Measurements from ENCODE around the gene CMTM5.
"Not testable (repeated sequence)": the region's sequence is repeated elsewhere in the genome, so short reads cannot be mapped to it uniquely, and the experiment has no call there.

CMTM5 gene

GRCh38 chr14:23382276-23382675 is 5.4 kb downstream of the CMTM5 start:
- TF ChIP-seq, protein P1, sequence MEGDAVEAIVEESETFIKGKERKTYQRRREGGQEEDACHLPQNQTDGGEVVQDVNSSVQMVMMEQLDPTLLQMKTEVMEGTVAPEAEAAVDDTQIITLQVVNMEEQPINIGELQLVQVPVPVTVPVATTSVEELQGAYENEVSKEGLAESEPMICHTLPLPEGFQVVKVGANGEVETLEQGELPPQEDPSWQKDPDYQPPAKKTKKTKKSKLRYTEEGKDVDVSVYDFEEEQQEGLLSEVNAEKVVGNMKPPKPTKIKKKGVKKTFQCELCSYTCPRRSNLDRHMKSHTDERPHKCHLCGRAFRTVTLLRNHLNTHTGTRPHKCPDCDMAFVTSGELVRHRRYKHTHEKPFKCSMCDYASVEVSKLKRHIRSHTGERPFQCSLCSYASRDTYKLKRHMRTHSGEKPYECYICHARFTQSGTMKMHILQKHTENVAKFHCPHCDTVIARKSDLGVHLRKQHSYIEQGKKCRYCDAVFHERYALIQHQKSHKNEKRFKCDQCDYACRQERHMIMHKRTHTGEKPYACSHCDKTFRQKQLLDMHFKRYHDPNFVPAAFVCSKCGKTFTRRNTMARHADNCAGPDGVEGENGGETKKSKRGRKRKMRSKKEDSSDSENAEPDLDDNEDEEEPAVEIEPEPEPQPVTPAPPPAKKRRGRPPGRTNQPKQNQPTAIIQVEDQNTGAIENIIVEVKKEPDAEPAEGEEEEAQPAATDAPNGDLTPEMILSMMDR (IDR thresholded peaks at IDR 0.05; ENCODE audit: low read depth, low read length, missing control alignments), result no peak
- no peak for DNase-seq (ENCODE audit: extremely low read depth, low read depth)
- no peak overlapping the region for H3K4me3 ChIP-seq (replicated peaks; ENCODE audit: low read depth, low read length)

- no peak overlapping the region for H3K4me3 ChIP-seq (replicated peaks; ENCODE audit: low read depth, low read length)
- no peak for DNase-seq (ENCODE audit: extremely low read depth, low read depth)
- TF ChIP-seq, protein P1 (IDR thresholded peaks at IDR 0.05; ENCODE audit: low read depth, low read length, missing control alignments), result no peak
Measured at GRCh38 chr14:23382731-23383440, 6.0 kb downstream of the CMTM5 start.

DNA sequence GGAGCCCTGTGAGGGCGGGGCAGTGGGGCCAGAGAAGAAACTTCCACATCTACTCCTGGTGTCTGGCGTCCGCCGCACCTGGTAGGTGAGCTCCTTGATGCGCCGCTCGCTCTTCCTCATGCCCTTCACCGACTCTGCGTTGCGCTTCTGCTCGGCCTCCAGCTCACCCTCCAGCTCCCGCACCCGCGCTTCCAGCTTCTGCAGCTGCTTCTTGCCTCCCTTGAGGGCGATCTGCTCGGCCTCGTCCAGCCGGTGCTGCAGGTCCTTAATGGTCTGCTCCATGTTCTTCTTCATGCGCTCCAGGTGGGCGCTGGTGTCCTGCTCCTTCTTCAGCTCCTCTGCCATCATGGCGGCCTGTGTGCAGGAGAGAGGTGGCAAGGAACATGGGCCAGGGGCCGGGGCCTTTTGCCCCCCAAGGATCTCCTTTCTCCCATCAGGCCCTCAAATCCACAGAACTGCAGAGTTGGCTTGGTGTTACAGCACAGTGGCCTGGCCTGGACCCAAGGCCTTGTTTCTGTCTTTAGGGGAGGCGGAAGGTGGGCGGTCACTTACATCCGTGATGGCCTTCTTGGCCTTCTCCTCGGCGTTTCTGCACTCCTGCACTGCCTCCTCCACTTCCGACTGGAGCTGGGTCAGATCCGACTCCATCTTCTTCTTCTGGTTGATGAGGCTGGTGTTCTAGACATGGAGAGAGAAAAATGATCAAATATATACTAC is 7.7 kb downstream of the CMTM5 start:
- DNase-seq (ENCODE audit: extremely low read depth, low read depth), result no peak
- TF ChIP-seq, protein P1 (IDR thresholded peaks at IDR 0.05; ENCODE audit: low read depth, low read length, missing control alignments), result no peak
- H3K4me3 ChIP-seq (replicated peaks; ENCODE audit: low read depth, low read length), result no peak overlapping the region

DNA sequence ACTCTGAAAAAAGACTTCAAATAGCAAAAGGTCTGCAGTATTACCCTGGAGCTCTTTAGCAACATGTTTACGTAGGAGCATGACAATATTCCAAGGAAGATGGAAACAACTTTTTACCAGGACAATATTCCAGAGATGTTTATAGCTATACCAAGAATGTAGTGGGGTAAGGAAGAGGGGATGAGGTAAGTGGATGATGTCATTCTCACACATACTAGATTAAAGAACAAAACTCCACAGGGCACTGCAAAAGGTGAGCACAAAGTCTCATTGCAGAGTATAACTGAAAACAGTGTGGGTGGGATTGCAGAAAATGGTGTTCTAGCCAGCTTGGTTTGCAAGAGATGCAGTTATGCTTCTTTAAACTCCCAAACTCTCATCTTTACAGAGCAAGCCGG is 8.4 kb downstream of the CMTM5 start:
- TF ChIP-seq, protein P1 (IDR thresholded peaks at IDR 0.05; ENCODE audit: low read depth, low read length, missing control alignments), result no peak
- no peak for DNase-seq (ENCODE audit: extremely low read depth, low read depth)
- no peak overlapping the region for H3K4me3 ChIP-seq (replicated peaks; ENCODE audit: low read depth, low read length)

DNA sequence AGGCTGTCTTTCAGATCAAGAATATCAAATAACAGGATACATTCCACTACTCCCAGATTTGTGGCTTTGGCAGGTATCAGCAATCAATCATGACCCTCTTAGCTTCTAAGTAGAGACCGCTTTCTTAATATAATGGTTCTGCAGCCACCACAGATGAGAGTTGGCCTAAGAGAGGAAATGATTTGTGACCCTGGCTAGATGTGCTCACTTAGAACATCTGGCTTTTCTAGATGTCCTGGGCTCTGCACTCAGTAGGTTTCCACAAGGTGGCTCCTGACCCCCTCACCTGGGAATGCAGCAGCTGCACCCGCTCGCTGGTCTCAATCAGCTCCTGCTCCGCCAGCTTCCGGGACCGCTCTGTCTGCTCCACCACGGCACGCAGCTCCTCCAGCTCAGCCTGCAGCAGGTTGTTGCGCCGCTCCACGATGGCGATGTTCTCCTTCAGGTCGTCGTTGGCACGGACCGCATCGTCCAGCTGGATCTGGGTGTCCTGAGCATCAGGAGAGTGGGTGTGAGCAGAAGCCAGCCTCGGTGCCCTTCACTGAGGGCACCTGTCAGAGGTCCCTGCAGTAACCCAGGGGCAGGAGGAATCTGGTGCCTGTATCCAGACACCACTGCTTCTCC is 8.9 kb downstream of the CMTM5 start:
- no peak overlapping the region for H3K4me3 ChIP-seq (replicated peaks; ENCODE audit: low read depth, low read length)
- DNase-seq (ENCODE audit: extremely low read depth, low read depth), result no peak
- TF ChIP-seq, protein P1 (IDR thresholded peaks at IDR 0.05; ENCODE audit: low read depth, low read length, missing control alignments), result no peak

GRCh38 chr14:23386266-23386657 is 9.4 kb downstream of the CMTM5 start:
- H3K4me3 ChIP-seq (replicated peaks; ENCODE audit: low read depth, low read length); DNase-seq (ENCODE audit: extremely low read depth, low read depth): not testable (repeated sequence)

DNA sequence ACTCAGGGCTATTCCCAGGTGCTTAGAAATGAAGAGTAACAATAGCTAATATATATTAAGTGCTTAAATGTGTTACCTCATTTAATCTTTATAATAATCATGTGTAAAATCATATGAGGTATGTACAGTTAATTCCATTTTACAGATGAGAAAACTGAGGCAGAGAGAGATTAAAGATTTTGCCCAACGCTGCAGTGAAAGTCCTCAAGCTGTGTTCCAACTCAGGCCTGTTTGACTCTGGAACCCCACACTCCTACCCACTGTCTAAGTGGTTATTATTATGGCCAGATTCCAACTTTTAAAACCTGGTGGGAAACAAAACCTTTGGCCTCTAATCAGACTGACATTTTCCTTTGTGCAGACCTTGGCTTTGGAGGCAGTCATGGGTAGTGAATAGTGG is 10.2 kb downstream of the CMTM5 start:
- TF ChIP-seq, protein P1 (IDR thresholded peaks at IDR 0.05; ENCODE audit: low read depth, low read length, missing control alignments), result no peak
- no peak overlapping the region for H3K4me3 ChIP-seq (replicated peaks; ENCODE audit: low read depth, low read length)
- no peak for DNase-seq (ENCODE audit: extremely low read depth, low read depth)

All from HFF-Myc (cell line).